ENCODE data around the gene SELE. TPM values are rescaled to one million over a fixed set of nuclear protein-coding genes. Genes with fewer than 3 reads are reported as not detected.

SELE gene
- total and polyA plus RNA-seq, 2 of the 4 experiments (the other 2 are of a cell fraction) = not detected

GRCh38 chr1:169690489-169690888, 43.4 kb downstream of the SELE start:
- no peak overlapping the region for H2AFZ ChIP-seq (replicated peaks; ENCODE audit: low read length, poor library complexity)
- ChIA-PET POLR2A (ENCODE audit: unreplicated experiment) (no interaction called here), CTCF (no interaction called here)
- no peak overlapping the region for H3K56ac ChIP-seq (ENCODE audit: extremely low read depth, insufficient read depth, low read length)
- no peak overlapping the region for H3K4me3 ChIP-seq (ENCODE audit: insufficient read depth, low read depth, low read length)
- no peaks in the 10 kb centered on the region for H3K4me1 ChIP-seq (ENCODE audit: control insufficient read depth, insufficient read depth, low read length)
- H4K5ac ChIP-seq (ENCODE audit: low read depth, low read length) = no peak overlapping the region
- no peak overlapping the region for H3K27ac ChIP-seq (ENCODE audit: insufficient read depth, low read length)
- H2BK15ac ChIP-seq (ENCODE audit: low read depth, low read length) = no peak overlapping the region
- H4K8ac ChIP-seq (ENCODE audit: low read depth in 2 of 2, low read length in 2 of 2) = no peak overlapping the region
- H3K23ac ChIP-seq (ENCODE audit: low read depth, low read length) = no peak overlapping the region
- in situ Hi-C loops (cut with MboI; ENCODE audit: low sequenced_read_pairs) = no loop called here
- no peak overlapping the region for H2BK20ac ChIP-seq (ENCODE audit: low read depth, low read length)
- no peak overlapping the region for H2AK5ac ChIP-seq (ENCODE audit: low read depth, low read length)
- TF ChIP-seq CTCF (conservative IDR thresholded peaks at IDR 0.05; ENCODE audit: low read depth, low read length) (no peak), BHLHE40 (IDR thresholded peaks at IDR 0.05; ENCODE audit: low read depth, low read length) (no peak), POLR2A (IDR thresholded peaks at IDR 0.05; ENCODE audit: low read depth, low read length) (no peak), MAFK (IDR thresholded peaks at IDR 0.05; ENCODE audit: low read depth, low read length) (no peak), FOS (IDR thresholded peaks at IDR 0.05; ENCODE audit: low read depth, low read length) (no peak), MAZ (IDR thresholded peaks at IDR 0.05; ENCODE audit: borderline replicate concordance, low read depth, low read length) (no peak), RFX5 (IDR thresholded peaks at IDR 0.05; ENCODE audit: low read depth, low read length) (no peak), CHD1 (IDR thresholded peaks at IDR 0.05; ENCODE audit: low read depth, low read length) (no peak), NFE2L2 (IDR thresholded peaks at IDR 0.05; ENCODE audit: low read depth, low read length) (no peak), CEBPB (IDR thresholded peaks at IDR 0.05; ENCODE audit: low read depth, low read length) (no peak), RCOR1 (IDR thresholded peaks at IDR 0.05; ENCODE audit: insufficient replicate concordance, low read length) (no peak), SMC3 (IDR thresholded peaks at IDR 0.05; ENCODE audit: low read depth, low read length) (no peak), RAD21 (IDR thresholded peaks at IDR 0.05; ENCODE audit: low read length) (no peak), ELK1 (IDR thresholded peaks at IDR 0.05; ENCODE audit: borderline replicate concordance, low read depth, low read length) (no peak)
- no peaks in the 10 kb centered on the region for H3K36me3 ChIP-seq (ENCODE audit: control insufficient read depth, insufficient read depth, low read length)
- H3K79me1 ChIP-seq (ENCODE audit: low read depth in 1 of 2, low read length in 2 of 2) = no peaks in the 10 kb centered on the region
- no TSS peak for BruUV-seq (replicated peaks)
- H3K27me3 ChIP-seq (ENCODE audit: control insufficient read depth, insufficient read depth, low read length) = no peaks in the 10 kb centered on the region
- H3K9me3 ChIP-seq (ENCODE audit: control insufficient read depth, insufficient read depth, low read length) = no peaks in the 10 kb centered on the region
- H3K4me2 ChIP-seq (ENCODE audit: low read depth, low read length) = no peak overlapping the region
- H2AK9ac ChIP-seq (replicated peaks; ENCODE audit: low read depth, low read length, poor library complexity) = no peak overlapping the region
- no peak overlapping the region for H3K4ac ChIP-seq (ENCODE audit: low read depth, low read length)
- H3K9ac ChIP-seq (ENCODE audit: low read depth, low read length) = no peak overlapping the region
- H2BK5ac ChIP-seq (ENCODE audit: low read depth, low read length, poor library complexity, severe bottlenecking) = no peak overlapping the region
- DNase-seq = no peak
- no peaks in the 10 kb centered on the region for H3K9me1 ChIP-seq (ENCODE audit: insufficient read depth, low read length)
- H2BK120ac ChIP-seq (ENCODE audit: low read depth, low read length) = no peak overlapping the region
- no peak overlapping the region for H4K91ac ChIP-seq (ENCODE audit: insufficient read depth, low read depth, low read length)
- ATAC-seq (ENCODE audit: low read depth) = no peak
- dilution Hi-C loops (cut with HindIII; ENCODE audit: low sequenced_read_pairs, unreplicated experiment) = no loop called here
- H3K14ac ChIP-seq (replicated peaks; ENCODE audit: low read depth, low read length) = no peak overlapping the region
- H3K18ac ChIP-seq (ENCODE audit: low read depth, low read length) = no peak overlapping the region
- no peaks in the 10 kb centered on the region for H4K20me1 ChIP-seq (ENCODE audit: insufficient read depth, low read length)
- intact Hi-C loops (cut with micrococcal nuclease) = no loop called here

All from IMR-90 (cell line).